Epithelial cell of prostate (primary cell): Measurements from ENCODE around the gene L1TD1.
"Not testable (repeated sequence)": the region's sequence is repeated elsewhere in the genome, so short reads cannot be mapped to it uniquely, and the experiment has no call there.

ENCODE experiments used
- DNase-seq: peaks from one replicate; pipeline ENCODE4 v3.0.0-alpha.2; 2011; ENCODE audit warnings: low read depth, low spot score
- H3K27ac ChIP-seq: fragments of 450-650 bp; 2 replicates; pipeline ENCODE4 v1.5.1; 2017; ENCODE audit warnings: mild to moderate bottlenecking

L1TD1 gene

GRCh38 chr1:62233926-62234450 is 39.3 kb downstream of the L1TD1 start:
- DNase-seq: no peak
- H3K27ac ChIP-seq: peak overlapping the region; percentile 69

- DNase-seq: no peak
- H3K27ac ChIP-seq: peak overlapping the region; percentile 69
Measured at GRCh38 chr1:62234688-62235087, 40.0 kb downstream of the L1TD1 start.

- DNase-seq: no peak
- H3K27ac ChIP-seq: peak overlapping the region; percentile 69
Measured at GRCh38 chr1:62235576-62235975, 40.9 kb downstream of the L1TD1 start.

- DNase-seq: no peak
- peak overlapping the region; percentile 33 for H3K27ac ChIP-seq
Measured at GRCh38 chr1:62237361-62237760, 42.7 kb downstream of the L1TD1 start.

GRCh38 chr1:62237950-62238374 is 43.3 kb downstream of the L1TD1 start:
- DNase-seq: no peak
- H3K27ac ChIP-seq: no peak overlapping the region

- DNase-seq: no peak
- H3K27ac ChIP-seq: no peak overlapping the region
Measured at GRCh38 chr1:62238507-62238906, 43.9 kb downstream of the L1TD1 start.

GRCh38 chr1:62239652-62240403 is 45.2 kb downstream of the L1TD1 start:
- DNase-seq, H3K27ac ChIP-seq: not testable (repeated sequence)

- no peak for DNase-seq
- H3K27ac ChIP-seq: no peak overlapping the region
Measured at GRCh38 chr1:62240651-62241370, 46.2 kb downstream of the L1TD1 start.

GRCh38 chr1:62241371-62242131 is 46.9 kb downstream of the L1TD1 start:
- DNase-seq: no peak
- no peak overlapping the region for H3K27ac ChIP-seq

- not testable (repeated sequence) for DNase-seq, H3K27ac ChIP-seq
Measured at GRCh38 chr1:62244380-62244779, 49.7 kb downstream of the L1TD1 start.

GRCh38 chr1:62245201-62245600 is 50.6 kb downstream of the L1TD1 start:
- DNase-seq: no peak
- H3K27ac ChIP-seq: no peak overlapping the region

GRCh38 chr1:62247391-62248168 is 52.9 kb downstream of the L1TD1 start:
- no peak for DNase-seq
- no peak overlapping the region for H3K27ac ChIP-seq

GRCh38 chr1:62250126-62250726 is 55.6 kb downstream of the L1TD1 start:
- no peak overlapping the region for H3K27ac ChIP-seq
- DNase-seq: no peak

- no peak for DNase-seq
- H3K27ac ChIP-seq: no peak overlapping the region
Measured at GRCh38 chr1:62259551-62259950, 64.9 kb downstream of the L1TD1 start.

GRCh38 chr1:62260688-62261087 is 66.0 kb downstream of the L1TD1 start:
- H3K27ac ChIP-seq: no peak overlapping the region
- DNase-seq: no peak
